ENCODE measurements around the gene CFAP69.
"Not testable (repeated sequence)": the region's sequence is repeated elsewhere in the genome, so short reads cannot be mapped to it uniquely, and the experiment has no call there.

Gene CFAP69

DNA sequence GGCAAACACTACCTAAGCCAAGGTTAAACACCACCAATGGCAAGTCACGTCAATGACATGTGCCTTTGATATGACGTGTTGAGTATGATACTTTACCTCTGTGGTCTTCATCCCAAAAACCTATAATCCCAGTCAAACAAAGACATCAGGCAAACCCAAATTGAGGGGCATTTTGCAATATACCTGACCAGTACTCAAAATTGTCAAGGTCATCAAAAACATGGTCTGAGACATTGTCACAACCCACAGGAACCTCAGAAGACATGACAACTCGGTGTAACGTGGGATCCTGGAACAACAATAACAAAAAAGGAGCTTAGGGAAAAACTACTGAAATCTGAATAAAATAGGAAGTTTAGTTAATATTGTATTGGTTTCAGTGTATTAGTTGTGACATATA lies 68.9 kb downstream of the CFAP69 start:
- Histone ChIP-seq H3K4me3 (ENCODE audit: low read depth, low read length) (no peak overlapping the region), H2AFZ (ENCODE audit: low read length, unreplicated experiment) (no peak overlapping the region), H3K27me3 (ENCODE audit: insufficient read depth, low read length) (no peaks in the 10 kb centered on the region), H3K79me2 (ENCODE audit: control insufficient read depth, insufficient read depth, low read length, unreplicated experiment) (no peaks in the 10 kb centered on the region), H3K4me1 (ENCODE audit: control insufficient read depth, insufficient read depth, low read length, unreplicated experiment) (no peaks in the 10 kb centered on the region), H3K27ac (ENCODE audit: low read depth, low read length) (no peak overlapping the region), H3K36me3 (ENCODE audit: insufficient read depth, low read length) (no peaks in the 10 kb centered on the region)

GRCh38 chr7:90320014-90320413 lies 75.0 kb downstream of the CFAP69 start:
- no peak overlapping the region for H3K4me3 ChIP-seq (ENCODE audit: low read depth, low read length)
- H3K27me3 ChIP-seq (ENCODE audit: insufficient read depth, low read length): peaks cover 3% of the 10 kb centered on the region
- no peaks in the 10 kb centered on the region for H3K79me2 ChIP-seq (ENCODE audit: control insufficient read depth, insufficient read depth, low read length, unreplicated experiment)
- H3K36me3 ChIP-seq (ENCODE audit: insufficient read depth, low read length): no peaks in the 10 kb centered on the region
- H3K4me1 ChIP-seq (ENCODE audit: control insufficient read depth, insufficient read depth, low read length, unreplicated experiment): no peaks in the 10 kb centered on the region
- no peak overlapping the region for H2AFZ ChIP-seq (ENCODE audit: low read length, unreplicated experiment)
- H3K27ac ChIP-seq (ENCODE audit: low read depth, low read length): no peak overlapping the region

DNA sequence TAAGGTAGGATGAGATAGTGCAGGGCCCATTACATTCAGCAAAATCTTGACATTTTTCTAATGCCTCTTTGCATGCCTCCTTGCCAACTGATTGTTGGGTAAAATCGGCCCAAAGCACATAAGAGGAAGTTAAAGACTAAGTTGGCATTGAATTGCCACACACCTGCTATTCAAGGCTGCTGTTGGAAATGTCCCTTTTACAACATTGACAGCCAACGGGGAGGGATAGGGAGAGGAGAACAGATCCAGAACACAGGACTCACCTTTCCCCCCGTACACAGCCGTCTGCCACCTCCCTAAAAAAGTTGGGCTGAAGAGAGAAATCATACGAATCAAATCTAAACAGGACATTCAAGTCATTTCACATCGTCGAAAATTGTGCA lies 75.4 kb downstream of the CFAP69 start:
- Histone ChIP-seq H2AFZ (ENCODE audit: low read length, unreplicated experiment) (no peak overlapping the region), H3K36me3 (ENCODE audit: insufficient read depth, low read length) (no peaks in the 10 kb centered on the region), H3K27me3 (ENCODE audit: insufficient read depth, low read length) (peaks cover 3% of the 10 kb centered on the region), H3K4me1 (ENCODE audit: control insufficient read depth, insufficient read depth, low read length, unreplicated experiment) (no peaks in the 10 kb centered on the region), H3K27ac (ENCODE audit: low read depth, low read length) (no peak overlapping the region), H3K4me3 (ENCODE audit: low read depth, low read length) (peak overlapping the region; percentile 76), H3K79me2 (ENCODE audit: control insufficient read depth, insufficient read depth, low read length, unreplicated experiment) (no peaks in the 10 kb centered on the region)

DNA sequence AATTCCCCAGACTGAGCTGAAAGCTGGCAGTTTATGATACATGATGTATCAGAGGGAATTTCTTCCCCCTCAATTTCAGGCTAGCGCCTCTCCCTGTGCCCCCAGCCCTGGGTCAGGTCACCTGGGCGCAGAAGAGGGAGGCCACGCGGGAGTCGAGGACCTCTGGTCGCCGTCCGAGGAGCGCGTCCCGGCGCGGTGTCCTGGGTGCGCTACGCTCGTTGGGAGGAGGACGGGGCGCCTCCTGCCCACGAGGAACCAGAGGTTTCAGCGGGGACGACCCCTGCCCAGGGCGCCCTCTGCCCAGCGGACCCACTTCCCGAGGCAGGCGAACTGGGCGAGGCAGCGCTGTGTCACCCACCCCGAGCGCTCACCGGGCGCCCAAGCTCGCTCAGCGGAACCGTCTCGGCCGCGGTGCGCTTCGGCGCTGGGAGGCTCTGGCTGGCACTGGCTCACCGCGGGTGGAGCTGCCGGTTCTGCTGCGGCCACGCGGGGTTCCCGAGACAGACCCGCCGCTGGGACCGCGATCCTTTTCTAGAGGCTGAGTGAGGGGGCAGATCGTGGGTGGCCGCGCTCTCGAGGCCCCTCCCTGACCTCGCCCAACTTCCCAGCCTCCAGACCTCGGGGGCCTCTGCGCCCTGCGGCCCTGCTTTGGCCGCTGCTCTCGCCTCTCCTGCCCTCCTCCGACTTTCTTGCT lies 76.0 kb downstream of the CFAP69 start, which contains the start of gene FAM237B:
Gene FAM237B, minus strand, starts transcription at position 504 of the 694 bp plus-strand sequence. CDS start 1,556 bp downstream, outside the sequence.
- H3K79me2 ChIP-seq (ENCODE audit: control insufficient read depth, insufficient read depth, low read length, unreplicated experiment): no peaks in the 10 kb centered on the region
- peak within 1 kb of the TSS; percentile 76 for H3K4me3 ChIP-seq (ENCODE audit: low read depth, low read length)
- H3K4me1 ChIP-seq (ENCODE audit: control insufficient read depth, insufficient read depth, low read length, unreplicated experiment): no peaks in the 10 kb centered on the region
- no peaks in the 10 kb centered on the region for H3K36me3 ChIP-seq (ENCODE audit: insufficient read depth, low read length)
- H3K27me3 ChIP-seq (ENCODE audit: insufficient read depth, low read length): peaks cover 3% of the 10 kb centered on the region
- H3K27ac ChIP-seq (ENCODE audit: low read depth, low read length): no peak within 1 kb of the TSS
- H2AFZ ChIP-seq (ENCODE audit: low read length, unreplicated experiment): peak within 1 kb of the TSS; percentile 77

GRCh38 chr7:90322837-90323236 lies 77.9 kb downstream of the CFAP69 start:
- H3K36me3 ChIP-seq (ENCODE audit: insufficient read depth, low read length): no peaks in the 10 kb centered on the region
- H3K4me1 ChIP-seq (ENCODE audit: control insufficient read depth, insufficient read depth, low read length, unreplicated experiment): no peaks in the 10 kb centered on the region
- H3K79me2 ChIP-seq (ENCODE audit: control insufficient read depth, insufficient read depth, low read length, unreplicated experiment): no peaks in the 10 kb centered on the region
- H2AFZ ChIP-seq (ENCODE audit: low read length, unreplicated experiment): no peak overlapping the region
- no peak overlapping the region for H3K4me3 ChIP-seq (ENCODE audit: low read depth, low read length)
- no peak overlapping the region for H3K27ac ChIP-seq (ENCODE audit: low read depth, low read length)
- H3K27me3 ChIP-seq (ENCODE audit: insufficient read depth, low read length): peaks cover 3% of the 10 kb centered on the region

DNA sequence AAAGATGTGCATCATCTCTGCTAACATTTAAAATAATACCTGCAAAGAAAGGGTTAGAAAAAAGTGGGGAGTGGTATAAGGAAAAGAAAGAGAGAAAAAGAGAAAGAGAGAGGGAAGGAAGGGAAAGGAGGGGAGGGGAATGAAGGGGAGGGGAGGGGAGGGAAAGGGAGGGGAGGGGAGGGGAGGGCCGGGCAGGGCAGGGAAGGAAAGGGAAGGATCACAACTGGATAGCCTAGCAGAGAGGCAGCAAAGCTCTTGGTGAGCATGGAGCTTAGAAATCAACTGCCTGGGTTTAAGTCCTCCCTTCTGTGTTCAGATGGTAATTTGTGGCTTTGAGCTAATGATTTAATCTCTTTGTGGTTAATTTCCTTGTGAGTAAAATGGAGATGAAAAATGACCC lies 81.5 kb downstream of the CFAP69 start:
- Histone ChIP-seq H3K27ac (ENCODE audit: low read depth, low read length) (no peak overlapping the region), H3K4me1 (ENCODE audit: control insufficient read depth, insufficient read depth, low read length, unreplicated experiment) (no peaks in the 10 kb centered on the region), H3K27me3 (ENCODE audit: insufficient read depth, low read length) (0 out of 2 replicates have a peak, but pooled peaks cover 3% of the 10 kb centered on the region), H3K79me2 (ENCODE audit: control insufficient read depth, insufficient read depth, low read length, unreplicated experiment) (no peaks in the 10 kb centered on the region), H2AFZ (ENCODE audit: low read length, unreplicated experiment) (no peak overlapping the region), H3K4me3 (ENCODE audit: low read depth, low read length) (no peak overlapping the region), H3K36me3 (ENCODE audit: insufficient read depth, low read length) (no peaks in the 10 kb centered on the region)

DNA sequence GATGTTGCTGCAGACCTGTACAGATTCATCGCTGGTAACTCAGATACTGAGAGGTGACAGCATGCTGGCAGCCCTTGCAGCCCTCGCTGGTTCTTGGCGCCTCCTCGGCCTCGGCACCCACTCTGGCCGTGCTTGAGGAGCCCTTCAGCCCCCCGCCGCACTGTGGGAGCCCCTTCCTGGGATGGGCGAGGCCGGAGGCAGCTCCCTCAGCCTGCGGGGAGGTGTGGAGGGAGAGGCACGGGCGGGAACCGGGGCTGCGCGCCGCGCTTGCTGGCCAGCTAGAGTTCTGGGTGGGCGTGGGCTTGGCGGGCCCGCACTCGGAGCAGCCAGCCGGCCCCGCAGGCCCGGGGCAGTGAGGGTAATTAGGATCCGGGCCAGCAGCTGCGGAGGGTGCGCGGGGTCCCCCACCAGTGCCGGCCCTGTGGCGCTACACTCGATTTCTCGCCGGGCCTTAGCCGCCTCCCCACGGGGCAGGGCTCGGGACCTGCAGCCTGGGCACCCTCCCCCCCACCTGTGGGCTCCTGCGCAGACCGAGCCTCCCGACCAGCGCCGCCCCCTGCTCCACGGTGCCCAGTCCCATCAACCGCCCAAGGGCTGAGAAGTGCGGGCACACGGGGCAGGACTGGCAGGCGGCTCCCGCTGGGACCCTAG lies 89.3 kb downstream of the CFAP69 start:
- no peak overlapping the region for H2AFZ ChIP-seq (ENCODE audit: low read length, unreplicated experiment)
- no peaks in the 10 kb centered on the region for H3K27me3 ChIP-seq (ENCODE audit: insufficient read depth, low read length)
- H3K27ac ChIP-seq (ENCODE audit: low read depth, low read length): no peak overlapping the region

DNA sequence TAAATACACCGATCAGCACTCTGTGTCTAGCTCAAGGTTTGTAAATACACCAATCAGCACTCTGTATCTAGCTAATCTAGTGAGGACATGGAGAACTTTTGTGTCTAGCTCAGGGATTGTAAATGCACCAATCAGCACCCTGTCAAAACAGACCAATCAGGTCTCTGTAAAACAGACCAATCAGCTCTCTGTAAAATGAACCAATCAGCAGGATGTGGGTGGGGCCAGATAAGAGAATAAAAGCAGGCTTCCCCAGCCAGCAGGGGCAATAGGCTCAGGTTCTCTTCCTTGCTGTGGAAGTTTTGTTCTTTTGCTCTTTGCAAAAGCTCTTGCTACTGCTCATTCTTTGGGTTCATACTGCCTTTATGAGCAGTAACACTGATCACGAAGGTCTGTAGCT lies 90.0 kb downstream of the CFAP69 start:
- not testable (repeated sequence) for H3K27ac ChIP-seq (ENCODE audit: low read depth, low read length); H2AFZ ChIP-seq (ENCODE audit: low read length, unreplicated experiment); H3K36me3 ChIP-seq (ENCODE audit: insufficient read depth, low read length); H3K79me2 ChIP-seq (ENCODE audit: control insufficient read depth, insufficient read depth, low read length, unreplicated experiment); H3K4me3 ChIP-seq (ENCODE audit: low read depth, low read length); H3K4me1 ChIP-seq (ENCODE audit: control insufficient read depth, insufficient read depth, low read length, unreplicated experiment); H3K27me3 ChIP-seq (ENCODE audit: insufficient read depth, low read length)

More for the DNA sequence above, 89.3 kb downstream of the CFAP69 start:
- Histone ChIP-seq H3K4me3 (ENCODE audit: low read depth, low read length) (no peak overlapping the region), H3K79me2 (ENCODE audit: control insufficient read depth, insufficient read depth, low read length, unreplicated experiment) (no peaks in the 10 kb centered on the region), H3K4me1 (ENCODE audit: control insufficient read depth, insufficient read depth, low read length, unreplicated experiment) (no peaks in the 10 kb centered on the region), H3K36me3 (ENCODE audit: insufficient read depth, low read length) (no peaks in the 10 kb centered on the region)

DNA sequence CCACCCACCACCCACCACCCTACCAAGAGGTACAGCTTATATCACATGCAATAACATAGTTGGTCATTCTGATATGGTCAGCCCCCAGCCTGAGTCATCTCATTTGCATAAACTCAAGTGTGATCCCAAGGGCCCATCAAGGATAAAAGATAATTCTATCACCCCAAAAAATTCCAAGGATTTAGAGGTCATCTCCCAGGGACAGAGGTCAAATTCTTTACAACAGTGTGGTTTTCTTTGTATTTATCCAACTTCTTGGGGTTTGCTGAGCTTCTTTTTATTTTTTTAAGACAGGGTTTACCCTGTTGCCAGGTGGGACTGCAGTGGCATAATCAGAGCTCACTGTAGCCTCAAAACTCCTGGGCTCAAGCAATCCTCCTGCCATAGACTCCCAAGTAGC lies 92.1 kb downstream of the CFAP69 start:
- Histone ChIP-seq H3K27ac (ENCODE audit: low read depth, low read length) (no peak overlapping the region), H3K4me1 (ENCODE audit: control insufficient read depth, insufficient read depth, low read length, unreplicated experiment) (no peaks in the 10 kb centered on the region), H3K4me3 (ENCODE audit: low read depth, low read length) (no peak overlapping the region), H3K79me2 (ENCODE audit: control insufficient read depth, insufficient read depth, low read length, unreplicated experiment) (no peaks in the 10 kb centered on the region), H3K36me3 (ENCODE audit: insufficient read depth, low read length) (no peaks in the 10 kb centered on the region), H3K27me3 (ENCODE audit: insufficient read depth, low read length) (no peaks in the 10 kb centered on the region), H2AFZ (ENCODE audit: low read length, unreplicated experiment) (no peak overlapping the region)

DNA sequence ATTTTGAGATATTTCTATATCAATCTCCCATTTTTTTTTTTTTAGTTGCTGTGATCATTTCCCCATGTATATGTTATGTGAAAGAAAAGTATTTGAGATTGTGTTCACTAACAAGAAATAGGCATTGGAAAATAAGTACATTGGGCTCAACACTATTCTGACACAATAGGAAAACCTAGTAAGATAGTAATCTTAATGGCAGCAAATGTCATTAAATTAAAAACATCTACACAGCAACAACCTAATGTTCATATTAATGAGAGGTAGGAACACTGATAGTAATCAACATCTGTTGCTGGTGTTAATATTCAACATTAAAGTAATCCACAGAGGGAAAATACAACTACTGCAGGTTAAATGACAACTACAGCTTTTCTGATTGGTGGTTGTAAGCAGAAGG lies 100.0 kb downstream of the CFAP69 start:
- H3K27me3 ChIP-seq (ENCODE audit: insufficient read depth, low read length): no peaks in the 10 kb centered on the region
- H3K4me1 ChIP-seq (ENCODE audit: control insufficient read depth, insufficient read depth, low read length, unreplicated experiment): peaks cover 13% of the 10 kb centered on the region
- no peak overlapping the region for H3K27ac ChIP-seq (ENCODE audit: low read depth, low read length)
- H3K4me3 ChIP-seq (ENCODE audit: low read depth, low read length): no peak overlapping the region
- H3K79me2 ChIP-seq (ENCODE audit: control insufficient read depth, insufficient read depth, low read length, unreplicated experiment): peaks cover 32% of the 10 kb centered on the region
- peak overlapping the region; percentile 93 for H2AFZ ChIP-seq (ENCODE audit: low read length, unreplicated experiment)
- H3K36me3 ChIP-seq (ENCODE audit: insufficient read depth, low read length): peaks cover 9% of the 10 kb centered on the region; the same call in 1 of the 2 replicates

Measured in ACC112 (cell line).